Stimulated activated CD8-positive, alpha-beta memory T cell treated with anti-CD3 and anti-CD28 coated beads, Interleukin-4, amount 100 ng/mL, for 24 hours (primary cell): ENCODE data around the gene KREMEN1.

Experiments used
- DNase-seq: peaks from one replicate; pipeline ENCODE4 v3.0.0-alpha.2; 2020; ENCODE audit warnings: low read depth

The KREMEN1 gene

GRCh38 chr22:29207562-29208501 lies 135.0 kb downstream of the KREMEN1 start:
- no peak for DNase-seq

GRCh38 chr22:29208502-29208862 lies 135.6 kb downstream of the KREMEN1 start:
- no peak for DNase-seq

GRCh38 chr22:29208879-29209623 lies 136.2 kb downstream of the KREMEN1 start:
- no peak for DNase-seq

- DNase-seq = no peak
Observed at GRCh38 chr22:29209624-29209929, 136.7 kb downstream of the KREMEN1 start.

GRCh38 chr22:29211066-29211465 lies 138.2 kb downstream of the KREMEN1 start:
- DNase-seq = no peak

GRCh38 chr22:29211466-29211865 lies 138.6 kb downstream of the KREMEN1 start:
- no peak for DNase-seq

GRCh38 chr22:29212743-29213142 lies 139.9 kb downstream of the KREMEN1 start:
- DNase-seq = no peak

GRCh38 chr22:29213493-29213892 lies 140.7 kb downstream of the KREMEN1 start:
- no peak for DNase-seq

- DNase-seq = no peak
Observed at GRCh38 chr22:29214232-29214631, 141.4 kb downstream of the KREMEN1 start.

- no peak for DNase-seq
Observed at GRCh38 chr22:29215012-29215860, 142.4 kb downstream of the KREMEN1 start.

GRCh38 chr22:29216011-29216872 lies 143.4 kb downstream of the KREMEN1 start:
- DNase-seq = no peak

GRCh38 chr22:29216873-29217666 lies 144.2 kb downstream of the KREMEN1 start:
- no peak for DNase-seq
